Gastroesophageal sphincter (tissue), 3 donors: Measurements from ENCODE around the gene CERT1.

ENCODE experiments used
- CTCF ChIP-seq, 4 experiments: fragments of 200-600 bp in 2 of 4; fragments of 450-650 bp in 2 of 4; sonication (generic) in 1 of 4; IDR thresholded peaks; one replicate each; pipeline ENCODE4 v1.5.1; 2017 to 2019; ENCODE audit warnings: antibody characterized with exemption in 4 of 4, mild to moderate bottlenecking in 2 of 4, moderate library complexity in 2 of 4
- POLR2A ChIP-seq, 2 donors: fragments of 450-650 bp; IDR thresholded peaks; one replicate each; pipeline ENCODE4 v1.6.1; 2017; ENCODE audit warnings: antibody characterized with exemption in 2 of 2, mild to moderate bottlenecking in 2 of 2, moderate library complexity in 1 of 2

GRCh38 chr5:75522025-75522424 lies 10.6 kb upstream of the CERT1 start:
- no peak for TF ChIP-seq CTCF (IDR thresholded peaks at IDR 0.05)
- TF ChIP-seq POLR2A (IDR thresholded peaks at IDR 0.05), result no peak
